Gastroesophageal sphincter (tissue), 4 donors: Measurements from ENCODE around the gene ZNF611. TPM values are rescaled to one million over a fixed set of nuclear protein-coding genes. Genes with fewer than 3 reads are reported as not detected.

Experiments
- ATAC-seq: fragments of 150-250 bp; one replicate; pipeline ENCODE4 v1.9.1; 2016; ENCODE audit warnings: mild to moderate bottlenecking, moderate library complexity
- H3K27ac ChIP-seq, 4 donors: fragments of 200-600 bp; sonication (generic) in 3 of 4; 1 replicate in 3 of 4; 2 replicates in 1 of 4; pipeline ENCODE4 v1.5.1; 2016 to 2019
- H3K27me3 ChIP-seq: fragments of 200-600 bp; sonication (generic); one replicate; pipeline ENCODE4 v1.5.1; 2019
- H3K36me3 ChIP-seq, 2 donors: fragments of 200-600 bp; sonication (generic); one replicate each; pipeline ENCODE4 v1.5.1; 2019; ENCODE audit warnings: control low read depth in 1 of 2
- H3K4me1 ChIP-seq, 3 donors: fragments of 200-600 bp; sonication (generic); 1 replicate in 2 of 3; 2 replicates in 1 of 3; pipeline ENCODE4 v1.5.1; 2016 to 2019; ENCODE audit warnings: control low read depth in 2 of 3
- H3K4me3 ChIP-seq, 2 donors: fragments of 200-600 bp; sonication (generic); one replicate each; pipeline ENCODE4 v1.5.1; 2019; ENCODE audit warnings: mild to moderate bottlenecking in 1 of 2, moderate library complexity in 1 of 2
- H3K9me3 ChIP-seq, 3 donors: fragments of 200-600 bp; sonication (generic); one replicate each; pipeline ENCODE4 v1.5.1; 2017 to 2019; ENCODE audit warnings: control low read depth in 2 of 3
- CTCF ChIP-seq, 4 experiments: fragments of 200-600 bp in 2 of 4; fragments of 450-650 bp in 2 of 4; sonication (generic) in 1 of 4; IDR thresholded peaks; one replicate each; pipeline ENCODE4 v1.5.1; 2017 to 2019; ENCODE audit warnings: antibody characterized with exemption in 4 of 4, mild to moderate bottlenecking in 2 of 4, moderate library complexity in 2 of 4
- EP300 ChIP-seq: sonication (generic); formaldehyde crosslinking; IDR thresholded peaks from one replicate; pipeline ENCODE4 v1.6.1; 2017; ENCODE audit warnings: antibody characterized with exemption, mild to moderate bottlenecking
- POLR2A ChIP-seq, 2 donors: fragments of 450-650 bp; IDR thresholded peaks; one replicate each; pipeline ENCODE4 v1.6.1; 2017; ENCODE audit warnings: antibody characterized with exemption in 2 of 2, mild to moderate bottlenecking in 2 of 2, moderate library complexity in 1 of 2
- POLR2AphosphoS5 ChIP-seq: sonication (generic); formaldehyde crosslinking; IDR thresholded peaks from one replicate; pipeline ENCODE4 v1.6.1; 2017; ENCODE audit warnings: antibody characterized with exemption
- WGBS, 2 donors: methylation state at CpG; one replicate each; pipeline ENCODE4 v1.1.5; 2018; ENCODE audit warnings: low coverage in 1 of 2; 5-methylcytosine and 5-hydroxymethylcytosine counted together
- total RNA-seq, 4 donors: library from RNA; depleted of rRNA; stranded (reverse); fragments of >200 nt; gene quantifications; one replicate each; pipeline ENCODE4 v1.1.0, GENCODE V29; 2016

The ZNF611 gene
- total RNA-seq, 4 donors from 2014 or later = 4.8 to 14.6 (median 9.7) TPM

DNA sequence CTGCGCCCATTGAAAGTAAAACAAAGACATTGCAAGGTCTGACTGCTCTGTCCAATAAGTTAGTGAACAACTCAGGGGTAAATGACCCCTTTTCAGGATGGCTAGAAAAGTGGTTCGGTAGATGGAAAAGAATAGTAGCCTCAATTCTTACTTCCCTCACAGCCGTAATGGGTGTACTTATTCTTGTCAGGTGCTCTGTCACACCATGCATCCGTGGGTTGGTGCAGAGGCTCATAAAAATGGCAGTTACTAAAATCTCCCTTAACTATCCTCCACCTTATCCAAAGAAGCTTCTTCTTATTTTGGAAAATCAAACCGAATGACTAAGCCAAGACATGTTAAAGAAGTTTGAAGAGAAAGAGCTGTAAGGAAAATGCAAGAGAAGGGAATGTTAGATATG is 65.3 kb downstream of the ZNF611 start:
- TF ChIP-seq CTCF (IDR thresholded peaks at IDR 0.05) = no peak
- TF ChIP-seq POLR2AphosphoS5 = no peak
- TF ChIP-seq POLR2A (IDR thresholded peaks at IDR 0.05) = no peak
- peaks cover 0 to 22% of the 10 kb centered on the region in 2 donors for H3K36me3 ChIP-seq
- peaks cover 0 to 7% (median 0%) of the 10 kb centered on the region in 3 donors for H3K4me1 ChIP-seq

GRCh38 chr19:52667972-52668371 is 66.9 kb downstream of the ZNF611 start:
- H3K9me3 ChIP-seq = no peaks in the 10 kb centered on the region
- no peaks in the 10 kb centered on the region for H3K27me3 ChIP-seq
- TF ChIP-seq EP300 (no peak), CTCF (IDR thresholded peaks at IDR 0.05) (no peak), POLR2AphosphoS5 (no peak), POLR2A (IDR thresholded peaks at IDR 0.05) (no peak)
- peaks cover 0 to 22% of the 10 kb centered on the region in 2 donors for H3K36me3 ChIP-seq
- 45 to 58% methylated on average over 5 to 6 of the region's 6 CpGs for WGBS, 2 donors
- no peak for ATAC-seq
- H3K27ac ChIP-seq = no peak overlapping the region
- peaks cover 0 to 4% (median 0%) of the 10 kb centered on the region in 3 donors for H3K4me1 ChIP-seq
- no peak overlapping the region for H3K4me3 ChIP-seq

More for the DNA sequence above, 65.3 kb downstream of the ZNF611 start:
- no peaks in the 10 kb centered on the region for H3K9me3 ChIP-seq
- H3K27ac ChIP-seq = no peak overlapping the region
- H3K27me3 ChIP-seq = no peaks in the 10 kb centered on the region
- 91 to 94% methylated on average over 4 to 5 of the region's 5 CpGs for WGBS, 2 donors
- H3K4me3 ChIP-seq = no peak overlapping the region
- no peak for ATAC-seq

DNA sequence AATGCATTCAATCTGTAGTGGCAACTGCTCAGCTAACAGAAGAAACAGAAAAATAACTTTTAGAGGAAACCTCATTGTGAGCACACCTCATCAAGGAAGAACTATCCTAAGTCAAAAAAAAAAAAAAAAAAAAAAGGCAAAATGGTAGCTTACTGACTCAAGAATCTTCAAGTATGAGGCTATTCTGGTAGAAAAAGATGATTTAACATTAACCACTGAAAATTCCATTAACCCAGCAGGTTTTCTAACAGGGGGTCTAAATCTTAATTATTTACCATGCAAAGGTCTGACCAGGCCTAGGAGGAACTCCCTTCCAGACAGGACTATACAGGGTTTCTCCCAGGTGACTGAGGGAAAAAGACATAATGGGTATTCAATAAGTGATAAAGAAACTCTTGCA is 68.3 kb downstream of the ZNF611 start:
- no peak for TF ChIP-seq POLR2AphosphoS5
- TF ChIP-seq POLR2A (IDR thresholded peaks at IDR 0.05) = no peak
- TF ChIP-seq EP300 = no peak
- no peak for TF ChIP-seq CTCF (IDR thresholded peaks at IDR 0.05)
- Histone ChIP-seq H3K27ac (no peak overlapping the region), H3K36me3 (peaks cover 0 to 31% of the 10 kb centered on the region in 2 donors), H3K4me1 (no peaks in the 10 kb centered on the region), H3K27me3 (no peaks in the 10 kb centered on the region), H3K4me3 (no peak overlapping the region), H3K9me3 (no peaks in the 10 kb centered on the region)
- ATAC-seq = no peak

GRCh38 chr19:52665529-52665928 is 69.3 kb downstream of the ZNF611 start:
- ATAC-seq = no peak
- TF ChIP-seq POLR2AphosphoS5 (no peak), CTCF (IDR thresholded peaks at IDR 0.05) (no peak), EP300 (no peak)
- Histone ChIP-seq H3K36me3 (peaks cover 0 to 40% of the 10 kb centered on the region in 2 donors), H3K9me3 (no peaks in the 10 kb centered on the region), H3K27ac (no peak overlapping the region), H3K4me3 (no peak overlapping the region), H3K4me1 (no peaks in the 10 kb centered on the region), H3K27me3 (no peaks in the 10 kb centered on the region)
- 85% methylated on average over 4 of the region's 6 CpGs; no CpG with 5 or more reads in 1 of the 2 donors for WGBS, 2 donors

DNA sequence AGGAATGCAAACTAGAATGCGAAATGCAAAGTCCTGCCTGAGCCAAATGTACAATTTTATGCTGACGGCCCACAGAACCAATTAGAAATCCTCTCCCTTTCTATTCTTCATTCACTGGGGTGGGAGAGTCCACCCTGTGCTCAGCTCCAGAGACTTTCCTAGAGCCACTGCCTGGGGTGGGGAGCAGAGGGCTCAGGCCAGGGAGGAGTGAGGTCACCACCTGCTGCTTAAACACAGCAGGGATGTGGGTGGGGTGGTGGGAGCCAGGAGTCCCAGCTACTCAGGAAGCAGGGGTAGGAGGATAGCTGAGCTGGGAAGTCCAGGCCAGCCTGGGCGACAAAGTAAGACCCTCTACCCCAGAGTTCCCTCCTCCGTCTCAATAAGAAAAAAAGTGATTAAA is 69.8 kb downstream of the ZNF611 start:
- ATAC-seq = no peak
- H3K27ac ChIP-seq = no peak overlapping the region
- no peak for TF ChIP-seq CTCF (IDR thresholded peaks at IDR 0.05)
- TF ChIP-seq POLR2A (IDR thresholded peaks at IDR 0.05) = no peak
- no peaks in the 10 kb centered on the region for H3K4me1 ChIP-seq
- no peaks in the 10 kb centered on the region for H3K9me3 ChIP-seq
- H3K4me3 ChIP-seq = no peak overlapping the region
- 61 to 81% methylated on average over 3 of the region's 4 CpGs for WGBS, 2 donors
- H3K27me3 ChIP-seq = no peaks in the 10 kb centered on the region
- peaks cover 0 to 40% of the 10 kb centered on the region in 2 donors for H3K36me3 ChIP-seq
